GM23338 (cell line): ENCODE measurements around the gene LAPTM5. TPM values are rescaled to one million over a fixed set of nuclear protein-coding genes. Genes with fewer than 3 reads are reported as not detected.

Source experiments
- ATAC-seq: fragments of 200-7000 bp; cut with Tn5 transposase; 3 replicates; pipeline ENCODE4 v1.9.1; 2020
- DNase-seq: peaks from one replicate; pipeline ENCODE4 v3.0.0-alpha.2; 2015; ENCODE audit warnings: low spot score
- H2AFZ ChIP-seq: fragments of 200-600 bp; sonication (generic); 2 replicates; pipeline ENCODE4 v1.8.0; 2016; ENCODE audit warnings: antibody characterized with exemption, mild to moderate bottlenecking, moderate library complexity
- H3F3A ChIP-seq: fragments of 200-600 bp; sonication (generic); replicated peaks from 2 replicates; pipeline ENCODE4 v1.8.0; 2017; ENCODE audit warnings: antibody characterized with exemption, mixed run types, low read depth
- H3K27ac ChIP-seq: fragments of 200-600 bp; sonication (generic); 2 replicates; pipeline ENCODE4 v1.6.1; 2016; ENCODE audit warnings: low read depth
- H3K27me3 ChIP-seq: fragments of 200-600 bp; sonication (generic); 2 replicates; pipeline ENCODE4 v1.8.0; 2016; ENCODE audit warnings: mild to moderate bottlenecking, mixed run types, moderate library complexity; ENCODE audit not compliant: insufficient read depth
- H3K36me3 ChIP-seq: fragments of 200-600 bp; sonication (generic); 2 replicates; pipeline ENCODE4 v1.8.0; 2016; ENCODE audit warnings: mild to moderate bottlenecking; ENCODE audit not compliant: insufficient read depth
- H3K4me1 ChIP-seq: fragments of 200-600 bp; sonication (generic); 2 replicates; pipeline ENCODE4 v1.8.0; 2016; ENCODE audit warnings: mild to moderate bottlenecking, moderate library complexity; ENCODE audit not compliant: insufficient read depth
- H3K4me2 ChIP-seq: fragments of 200-600 bp; sonication (generic); 2 replicates; pipeline ENCODE4 v1.7.1; 2017; ENCODE audit warnings: mixed run types
- H3K4me3 ChIP-seq: fragments of 200-600 bp; sonication (generic); 2 replicates; pipeline ENCODE4 v1.6.1; 2016; ENCODE audit warnings: mixed run types
- H3K79me2 ChIP-seq: fragments of 200-600 bp; sonication (generic); replicated peaks from 2 replicates; pipeline ENCODE4 v1.8.0; 2017; ENCODE audit warnings: mild to moderate bottlenecking; ENCODE audit not compliant: insufficient read depth
- H3K9me2 ChIP-seq: fragments of 200-600 bp; sonication (generic); 2 replicates; pipeline ENCODE4 v1.8.0; 2017; ENCODE audit not compliant: insufficient read depth
- H4K20me1 ChIP-seq: fragments of 200-600 bp; sonication (generic); replicated peaks from 2 replicates; pipeline ENCODE4 v1.8.0; 2017; ENCODE audit warnings: mild to moderate bottlenecking; ENCODE audit not compliant: insufficient read depth
- H3K27ac Mint-ChIP-seq: 2 replicates; pipeline ENCODE4 v1.8.0; 2020; ENCODE audit warnings: inconsistent platforms, mild to moderate bottlenecking, moderate library complexity, mixed read lengths
- H3K27me3 Mint-ChIP-seq: 3 replicates; pipeline ENCODE4 v1.8.0; 2022; ENCODE audit warnings: low read depth, mild to moderate bottlenecking, moderate library complexity, mixed read lengths, inconsistent platforms; ENCODE audit not compliant: insufficient read depth, poor library complexity
- H3K36me3 Mint-ChIP-seq: 3 replicates; pipeline ENCODE4 v1.8.0; 2021; ENCODE audit warnings: low read depth, mild to moderate bottlenecking, inconsistent platforms, moderate library complexity, mixed read lengths
- H3K4me1 Mint-ChIP-seq: 3 replicates; pipeline ENCODE4 v1.8.0; 2020; ENCODE audit warnings: mild to moderate bottlenecking, inconsistent platforms, mixed read lengths
- H3K4me3 Mint-ChIP-seq: 3 replicates; pipeline ENCODE4 v1.8.0; 2021; ENCODE audit warnings: moderate library complexity, mild to moderate bottlenecking, inconsistent platforms, mixed read lengths
- H3K9me3 Mint-ChIP-seq: 3 replicates; pipeline ENCODE4 v1.8.0; 2020; ENCODE audit warnings: moderate library complexity, mild to moderate bottlenecking, inconsistent platforms, mixed read lengths
- CREB1 ChIP-seq: fragments of 250-450 bp; sonication (Bioruptor Pico); IDR thresholded peaks from 2 replicates; pipeline ENCODE4 v1.5.0; 2020; ENCODE audit warnings: low read depth, mild to moderate bottlenecking, moderate library complexity
- CTCF ChIP-seq, 2 experiments: fragments of 200-600 bp in 1 of 2; sonication (generic) in 1 of 2; conservative IDR thresholded peaks; 2 replicates each; pipeline versions ENCODE4 v1.5.1 to v1.6.1; 2016 to 2017; ENCODE audit warnings: antibody characterized with exemption in 2 of 2, low read depth in 2 of 2, mild to moderate bottlenecking in 2 of 2, moderate library complexity in 1 of 2
- ETS1 ChIP-seq: IDR thresholded peaks from 2 replicates; pipeline ENCODE4 v1.6.1; 2016; ENCODE audit warnings: antibody characterized with exemption
- EZH2 ChIP-seq: fragments of 200-600 bp; sonication (generic); IDR thresholded peaks from one replicate; pipeline ENCODE4 v1.8.0; 2017; ENCODE audit warnings: antibody characterized with exemption, mild to moderate bottlenecking, low read depth; ENCODE audit not compliant: unreplicated experiment
- EZH2phosphoT487 ChIP-seq: fragments of 200-600 bp; sonication (generic); IDR thresholded peaks from one replicate; pipeline ENCODE4 v1.8.1; 2018; ENCODE audit warnings: antibody characterized with exemption; ENCODE audit not compliant: unreplicated experiment
- JUNB ChIP-seq: IDR thresholded peaks from one replicate; pipeline ENCODE4 v1.6.1; 2016; ENCODE audit warnings: antibody characterized with exemption; ENCODE audit not compliant: unreplicated experiment
- NANOG ChIP-seq: IDR thresholded peaks from 2 replicates; pipeline ENCODE4 v1.6.1; 2016; ENCODE audit warnings: antibody characterized with exemption, borderline replicate concordance
- POLR2AphosphoS5 ChIP-seq: IDR thresholded peaks from 2 replicates; pipeline ENCODE4 v1.6.1; 2016; ENCODE audit warnings: antibody characterized with exemption, low read depth
- REST ChIP-seq: IDR thresholded peaks from one replicate; pipeline ENCODE4 v1.6.1; 2018; ENCODE audit warnings: antibody characterized with exemption; ENCODE audit not compliant: unreplicated experiment
- STAT1 ChIP-seq: IDR thresholded peaks from one replicate; pipeline ENCODE4 v1.6.1; 2016; ENCODE audit warnings: antibody characterized with exemption; ENCODE audit not compliant: unreplicated experiment
- ZNF114 ChIP-seq: fragments of 250-450 bp; sonication (Bioruptor Pico); IDR thresholded peaks from 2 replicates; pipeline ENCODE4 v1.5.0; 2020; ENCODE audit warnings: mild to moderate bottlenecking, moderate library complexity
- ZNF331 ChIP-seq: fragments of 250-450 bp; sonication (Bioruptor Pico); IDR thresholded peaks from 2 replicates; pipeline ENCODE4 v1.5.0; 2020; ENCODE audit warnings: low read depth, mild to moderate bottlenecking, moderate library complexity
- ZNF462 ChIP-seq: fragments of 250-450 bp; sonication (Bioruptor Pico); IDR thresholded peaks from 2 replicates; pipeline ENCODE4 v1.5.0; 2020; ENCODE audit warnings: mild to moderate bottlenecking, moderate library complexity
- polyA plus RNA-seq: library from polyadenylated mRNA; unstranded; fragments of >200 nt; fragmentation: Nextera tagmentation; extraction: Ambion mirVana; gene quantifications from 2 replicates; pipeline ENCODE4 v1.2.1, GENCODE V29; 2016
- total RNA-seq: library from RNA; depleted of rRNA; stranded (reverse); fragments of >200 nt; shearing (Covaris generic); gene quantifications from 2 replicates; pipeline ENCODE4 v1.2.3, GENCODE V29; 2014

Gene LAPTM5
- total and polyA plus RNA-seq, 2 experiments from 2014 or later: 0.21 TPM; not detected in 1

GRCh38 chr1:30753118-30753517 is 4.5 kb downstream of the LAPTM5 start:
- Histone ChIP-seq H3K27ac (no peak overlapping the region), H3K4me1 (no peaks in the 10 kb centered on the region), H2AFZ (no peak overlapping the region), H3K4me3 (no peak overlapping the region), H3K27me3 (no peaks in the 10 kb centered on the region), H4K20me1 (no peaks in the 10 kb centered on the region), H3K79me2 (no peaks in the 10 kb centered on the region), H3F3A (no peaks in the 10 kb centered on the region), H3K36me3 (no peaks in the 10 kb centered on the region), H3K4me2 (no peak overlapping the region), H3K9me2 (no peaks in the 10 kb centered on the region)
- TF ChIP-seq ZNF331 (CRISPR knock-in tag): no peak
- TF ChIP-seq NANOG: no peak
- no peak for TF ChIP-seq STAT1
- TF ChIP-seq CTCF (conservative IDR thresholded peaks at IDR 0.05; ENCODE audit: low read depth in 2 of 2): no peak
- TF ChIP-seq ZNF462 (CRISPR knock-in tag): no peak
- no peak for TF ChIP-seq ETS1
- TF ChIP-seq POLR2AphosphoS5: no peak
- no peak for TF ChIP-seq EZH2phosphoT487
- no peak for TF ChIP-seq JUNB
- TF ChIP-seq EZH2: no peak
- TF ChIP-seq ZNF114 (CRISPR knock-in tag): no peak
- TF ChIP-seq REST: no peak
- no peak for TF ChIP-seq CREB1 (CRISPR knock-in tag)
- peaks cover 13% of the 10 kb centered on the region for H3K27me3 Mint-ChIP-seq
- no peaks in the 10 kb centered on the region for H3K9me3 Mint-ChIP-seq
- H3K4me3 Mint-ChIP-seq: no peak overlapping the region
- peaks cover 18% of the 10 kb centered on the region for H3K4me1 Mint-ChIP-seq
- no peaks in the 10 kb centered on the region for H3K36me3 Mint-ChIP-seq
- DNase-seq (no peak), ATAC-seq (no peak)
- no peak overlapping the region for H3K27ac Mint-ChIP-seq
